Left ventricle myocardium inferior (tissue), 1 donor: ENCODE measurements around the gene CDK6. TPM values are rescaled to one million over a fixed set of nuclear protein-coding genes. Genes with fewer than 3 reads are reported as not detected.

ENCODE experiments used
- DNase-seq: peaks from one replicate; pipeline ENCODE4 v3.0.0-alpha.2; 2020
- H3K27ac ChIP-seq: fragments of 200-600 bp; replicated peaks from 2 replicates; pipeline ENCODE4 v1.8.0; 2021
- H3K27me3 ChIP-seq: fragments of 200-600 bp; 2 replicates; pipeline ENCODE4 v1.8.0; 2021; ENCODE audit warnings: low read depth
- H3K36me3 ChIP-seq: fragments of 200-600 bp; 2 replicates; pipeline ENCODE4 v1.8.0; 2021
- H3K4me1 ChIP-seq: fragments of 200-600 bp; 2 replicates; pipeline ENCODE4 v1.8.0; 2021
- H3K4me3 ChIP-seq: fragments of 200-600 bp; 2 replicates; pipeline ENCODE4 v1.8.0; 2021; ENCODE audit warnings: mild to moderate bottlenecking, moderate library complexity
- H3K9me3 ChIP-seq: fragments of 200-600 bp; replicated peaks from 2 replicates; pipeline ENCODE4 v1.8.0; 2021
- intact Hi-C: fragments of 100-400 bp; cut with micrococcal nuclease; formaldehyde crosslinking; loops from one replicate; pipeline ENCODE4 v1.11.0; 2022
- total RNA-seq: library from RNA; stranded (reverse); fragmentation: NEBNext Ultra II Directional; extraction: Animal tissue kit (Norgen Biotek cat#: 25700); gene quantifications from one replicate; pipeline ENCODE4 v1.2.1, GENCODE V29; 2021
- TF ChIP-seq, protein P1 (sequence below): fragments of 200-600 bp; IDR thresholded peaks from 2 replicates; pipeline ENCODE4 v1.8.0; 2021; ENCODE audit warnings: antibody characterized with exemption, mild to moderate bottlenecking, borderline replicate concordance
- donor health status: DM: no; HTN: yes; CAD: no; lungs with severe emphysema.

CDK6 gene
- total RNA-seq, 1 donor from 2014 or later = 16.5 TPM

DNA sequence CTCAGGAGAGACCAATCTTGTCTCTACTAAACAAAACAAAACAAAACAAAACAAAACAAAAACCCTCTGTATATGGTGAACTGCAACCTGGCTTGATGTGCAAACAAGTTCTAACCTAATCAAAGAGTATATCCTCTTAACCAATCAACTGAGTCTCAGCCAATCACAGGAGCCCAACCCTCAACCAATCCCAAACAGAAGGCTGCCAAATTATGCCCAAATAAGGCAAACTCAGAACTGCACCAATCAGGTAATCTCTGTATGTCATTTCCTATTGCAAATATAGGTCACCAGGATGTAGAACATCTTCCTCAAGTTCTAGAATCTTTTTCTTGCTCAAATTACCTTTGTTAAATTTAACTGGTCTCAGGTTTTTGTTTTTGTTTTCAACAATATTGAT, 251.4 kb downstream of the CDK6 start:
- intact Hi-C loops = no loop called here
- TF ChIP-seq, protein P1, sequence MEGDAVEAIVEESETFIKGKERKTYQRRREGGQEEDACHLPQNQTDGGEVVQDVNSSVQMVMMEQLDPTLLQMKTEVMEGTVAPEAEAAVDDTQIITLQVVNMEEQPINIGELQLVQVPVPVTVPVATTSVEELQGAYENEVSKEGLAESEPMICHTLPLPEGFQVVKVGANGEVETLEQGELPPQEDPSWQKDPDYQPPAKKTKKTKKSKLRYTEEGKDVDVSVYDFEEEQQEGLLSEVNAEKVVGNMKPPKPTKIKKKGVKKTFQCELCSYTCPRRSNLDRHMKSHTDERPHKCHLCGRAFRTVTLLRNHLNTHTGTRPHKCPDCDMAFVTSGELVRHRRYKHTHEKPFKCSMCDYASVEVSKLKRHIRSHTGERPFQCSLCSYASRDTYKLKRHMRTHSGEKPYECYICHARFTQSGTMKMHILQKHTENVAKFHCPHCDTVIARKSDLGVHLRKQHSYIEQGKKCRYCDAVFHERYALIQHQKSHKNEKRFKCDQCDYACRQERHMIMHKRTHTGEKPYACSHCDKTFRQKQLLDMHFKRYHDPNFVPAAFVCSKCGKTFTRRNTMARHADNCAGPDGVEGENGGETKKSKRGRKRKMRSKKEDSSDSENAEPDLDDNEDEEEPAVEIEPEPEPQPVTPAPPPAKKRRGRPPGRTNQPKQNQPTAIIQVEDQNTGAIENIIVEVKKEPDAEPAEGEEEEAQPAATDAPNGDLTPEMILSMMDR = no peak
- Histone ChIP-seq H3K9me3 (no peaks in the 10 kb centered on the region), H3K27ac (peak overlapping the region; percentile 97), H3K4me1 (peaks cover 60% of the 10 kb centered on the region), H3K27me3 (no peaks in the 10 kb centered on the region), H3K4me3 (no peak overlapping the region), H3K36me3 (peaks cover 15% of the 10 kb centered on the region)
- no peak for DNase-seq

DNA sequence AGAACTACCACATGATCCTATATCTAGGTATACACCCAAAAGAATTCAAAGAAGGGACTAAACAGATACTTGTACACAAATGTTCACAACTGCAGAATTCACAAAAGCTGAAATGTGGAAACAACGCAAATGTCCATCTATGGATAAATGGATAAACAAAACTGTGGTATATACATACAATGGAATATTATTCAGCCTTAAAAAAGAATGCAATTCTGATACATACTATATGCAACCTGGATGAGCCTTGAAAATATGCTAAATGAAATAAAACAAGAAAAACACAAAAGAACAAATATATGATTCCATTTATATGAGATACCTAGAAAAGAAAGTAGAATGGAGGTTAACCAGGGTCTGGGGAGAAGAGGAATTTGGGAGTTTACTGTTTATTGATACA, 253.4 kb downstream of the CDK6 start:
- no peak overlapping the region for H3K4me3 ChIP-seq
- no peak overlapping the region for H3K27ac ChIP-seq
- intact Hi-C loops = no loop called here
- DNase-seq = no peak
- H3K9me3 ChIP-seq = no peaks in the 10 kb centered on the region
- peaks cover 35% of the 10 kb centered on the region for H3K36me3 ChIP-seq
- TF ChIP-seq, protein P1 = no peak
- H3K27me3 ChIP-seq = no peaks in the 10 kb centered on the region
- peaks cover 40% of the 10 kb centered on the region for H3K4me1 ChIP-seq

DNA sequence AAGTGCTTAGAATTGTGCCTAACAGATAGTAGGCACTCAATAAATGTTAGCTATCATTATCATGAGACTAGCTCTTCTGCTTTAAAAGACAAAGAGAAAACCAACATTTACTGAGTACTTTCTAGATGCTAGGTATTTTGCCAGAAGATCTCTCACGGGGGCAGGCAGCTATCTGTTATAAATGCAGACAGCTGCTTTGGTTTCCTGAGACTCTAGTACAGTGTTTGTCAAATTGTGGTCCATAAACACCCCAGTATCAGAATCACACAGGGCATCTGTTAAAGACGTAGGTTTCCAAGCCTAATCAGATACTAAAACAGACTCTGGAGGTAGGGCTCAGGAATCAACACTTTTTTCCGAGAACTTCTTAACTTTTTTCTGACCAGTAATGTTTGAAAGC, 260.1 kb downstream of the CDK6 start:
- H3K27ac ChIP-seq = no peak overlapping the region
- H3K27me3 ChIP-seq = no peaks in the 10 kb centered on the region
- DNase-seq = no peak
- no peak overlapping the region for H3K4me3 ChIP-seq
- intact Hi-C loops = no loop called here
- H3K4me1 ChIP-seq = no peaks in the 10 kb centered on the region
- H3K9me3 ChIP-seq = no peaks in the 10 kb centered on the region
- TF ChIP-seq, protein P1 = no peak
- peaks cover 95% of the 10 kb centered on the region for H3K36me3 ChIP-seq

DNA sequence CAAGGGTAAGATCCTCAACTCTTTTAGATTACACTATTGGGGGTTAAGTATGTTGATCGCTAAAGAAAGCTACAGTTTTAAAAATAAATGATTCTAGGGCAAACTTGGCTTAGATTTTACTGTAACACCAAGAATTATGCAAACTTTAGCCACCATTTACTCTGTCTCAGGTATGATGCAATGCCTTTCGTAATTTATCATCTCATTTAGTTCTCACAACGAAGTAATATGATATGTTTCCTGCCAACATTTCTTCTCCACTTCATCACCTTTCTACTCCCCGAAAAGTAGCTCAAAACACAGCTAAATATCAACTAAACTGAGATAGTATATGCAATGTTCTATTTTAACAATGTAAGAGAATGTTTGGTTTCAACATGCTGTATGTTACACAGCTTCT, 267.2 kb downstream of the CDK6 start:
- peaks cover 93% of the 10 kb centered on the region for H3K36me3 ChIP-seq
- DNase-seq = no peak
- H3K9me3 ChIP-seq = no peaks in the 10 kb centered on the region
- H3K27ac ChIP-seq = no peak overlapping the region
- intact Hi-C loops = no loop called here
- no peak overlapping the region for H3K4me3 ChIP-seq
- H3K27me3 ChIP-seq = no peaks in the 10 kb centered on the region
- TF ChIP-seq, protein P1 = no peak
- H3K4me1 ChIP-seq = no peaks in the 10 kb centered on the region

DNA sequence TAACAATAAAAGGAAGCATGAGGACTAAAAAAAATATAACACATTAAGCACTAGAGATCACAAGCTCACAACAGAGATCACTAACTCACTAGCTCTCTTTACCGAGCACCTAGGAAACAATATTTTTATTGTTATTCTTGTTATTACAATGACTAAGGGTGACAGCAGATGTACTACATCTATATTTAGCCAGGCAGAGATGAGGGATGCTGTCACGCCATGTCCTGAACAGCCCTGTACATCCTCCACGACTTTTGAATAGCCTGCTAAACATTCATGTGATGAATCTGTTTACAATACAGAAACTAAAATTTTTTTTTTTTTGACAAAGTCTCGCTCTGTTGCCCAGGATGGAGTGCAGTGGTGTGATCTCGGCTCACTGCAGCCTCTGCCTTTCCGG, 268.9 kb downstream of the CDK6 start:
- Histone ChIP-seq H3K36me3 (peaks cover 92% of the 10 kb centered on the region), H3K4me3 (no peak overlapping the region)

More for the DNA sequence above, 268.9 kb downstream of the CDK6 start:
- Histone ChIP-seq H3K27ac (no peak overlapping the region), H3K4me1 (no peaks in the 10 kb centered on the region), H3K9me3 (no peaks in the 10 kb centered on the region), H3K27me3 (no peaks in the 10 kb centered on the region)
- intact Hi-C loops = no loop called here
- TF ChIP-seq, protein P1 = no peak
- DNase-seq = no peak
